Right hindlimb (tissue), 1 donor: ENCODE results near the gene EPHB3.

Source experiments
- DNase-seq: peaks from one replicate; pipeline ENCODE4 v3.0.0-alpha.2; 2018

EPHB3 gene

GRCh38 chr3:184543843-184544512 is 17.6 kb upstream of the EPHB3 start:
- DNase-seq = peak; percentile 87

GRCh38 chr3:184544513-184544861 is 17.1 kb upstream of the EPHB3 start:
- DNase-seq = no peak

GRCh38 chr3:184545769-184546168 is 15.8 kb upstream of the EPHB3 start:
- DNase-seq = no peak

- DNase-seq = no peak
Measured at GRCh38 chr3:184546252-184546651, 15.3 kb upstream of the EPHB3 start.

- no peak for DNase-seq
Measured at GRCh38 chr3:184549796-184550577, 11.6 kb upstream of the EPHB3 start.

- DNase-seq = no peak
Measured at GRCh38 chr3:184551103-184551502, 10.5 kb upstream of the EPHB3 start.

- DNase-seq = no peak
Measured at GRCh38 chr3:184551614-184552256, 9.8 kb upstream of the EPHB3 start.

- DNase-seq = no peak
Measured at GRCh38 chr3:184552296-184552695, 9.3 kb upstream of the EPHB3 start.

- DNase-seq = no peak
Measured at GRCh38 chr3:184552863-184553262, 8.7 kb upstream of the EPHB3 start.

GRCh38 chr3:184553385-184553784 is 8.2 kb upstream of the EPHB3 start:
- DNase-seq = no peak

GRCh38 chr3:184554461-184554860 is 7.1 kb upstream of the EPHB3 start:
- no peak for DNase-seq

- no peak for DNase-seq
Measured at GRCh38 chr3:184556582-184557347, 4.8 kb upstream of the EPHB3 start.

- no peak for DNase-seq
Measured at GRCh38 chr3:184557348-184557950, 4.1 kb upstream of the EPHB3 start.

GRCh38 chr3:184558726-184559125 is 2.9 kb upstream of the EPHB3 start:
- no peak for DNase-seq

GRCh38 chr3:184559336-184559735 is 2.2 kb upstream of the EPHB3 start:
- DNase-seq = no peak

- no peak for DNase-seq
Measured at GRCh38 chr3:184560531-184560930, 1.1 kb upstream of the EPHB3 start.

- no peak for DNase-seq
Measured at GRCh38 chr3:184561913-184562877, 610 bp downstream of the EPHB3 start.

GRCh38 chr3:184562878-184563560 is 1.4 kb downstream of the EPHB3 start:
- DNase-seq = peak; percentile 58

GRCh38 chr3:184563561-184563925 is 2.0 kb downstream of the EPHB3 start:
- DNase-seq = no peak

- no peak for DNase-seq
Measured at GRCh38 chr3:184563941-184564684, 2.5 kb downstream of the EPHB3 start.
